Mucosa of descending colon (tissue), 3 donors: ENCODE results near the gene EMC10. TPM values are rescaled to one million over a fixed set of nuclear protein-coding genes. Genes with fewer than 3 reads are reported as not detected.

ENCODE experiments used
- ATAC-seq: fragments of 200-7000 bp; cut with Tn5 transposase; one replicate; pipeline ENCODE4 v1.9.1; 2020; ENCODE audit warnings: mild to moderate bottlenecking, moderate library complexity
- DNase-seq, 3 donors: peaks; one replicate each; pipeline ENCODE4 v3.0.0-alpha.2; 2020
- H3K36me3 ChIP-seq: fragments of 200-600 bp; one replicate; pipeline ENCODE4 v1.8.0; 2021; ENCODE audit warnings: low read depth, mild to moderate bottlenecking
- H3K4me1 ChIP-seq: fragments of 200-600 bp; one replicate; pipeline ENCODE4 v1.8.0; 2021; ENCODE audit warnings: low read depth, mild to moderate bottlenecking
- H3K4me3 ChIP-seq: fragments of 200-600 bp; one replicate; pipeline ENCODE4 v1.8.0; 2021; ENCODE audit warnings: mild to moderate bottlenecking
- H3K9me3 ChIP-seq: fragments of 200-600 bp; one replicate; pipeline ENCODE4 v1.8.0; 2021; ENCODE audit warnings: mild to moderate bottlenecking
- CTCF ChIP-seq: fragments of 200-600 bp; IDR thresholded peaks from one replicate; pipeline ENCODE4 v1.8.0; 2022; ENCODE audit warnings: antibody characterized with exemption, mild to moderate bottlenecking
- intact Hi-C, 2 donors: fragments of 100-400 bp; cut with DNase I in 1 of 2; cut with micrococcal nuclease in 1 of 2; formaldehyde crosslinking; loops; one replicate each; pipeline versions ENCODE4 v1.11.0 to v1.11.1; 2022; cut with DNase I, micrococcal nuclease
- total RNA-seq, 3 donors: library from RNA; stranded (reverse); fragmentation: NEBNext Ultra II Directional in 2 of 3; extraction: Animal tissue kit (Norgen Biotek cat#: 25700) in 2 of 3; gene quantifications; one replicate each; pipeline versions ENCODE4 v1.2.1 to v1.2.4, GENCODE V29; 2021 to 2023
- donor health status: DM: no; HTN: no; CAD: no; lungs with moderate emphysema.
- donor health status: DM: no; HTN: no; CAD: no.
- donor health status: DM: no; HTN: yes; CAD: no.

The EMC10 gene
- total RNA-seq, 3 donors from 2014 or later: 79.6 to 121 (median 108) TPM

GRCh38 chr19:50480281-50481111 lies 4.2 kb downstream of the EMC10 start:
- Histone ChIP-seq H3K4me1 (peaks cover 10% of the 10 kb centered on the region), H3K36me3 (no peaks in the 10 kb centered on the region), H3K9me3 (no peaks in the 10 kb centered on the region), H3K4me3 (no peak overlapping the region)
- no peak for ATAC-seq
- no peak for TF ChIP-seq CTCF
- DNase-seq: peak in 1 of 3 donors; percentile 49
- intact Hi-C loops: no loop called here

GRCh38 chr19:50481351-50482149 lies 5.2 kb downstream of the EMC10 start:
- Histone ChIP-seq H3K36me3 (no peaks in the 10 kb centered on the region), H3K4me3 (no peak overlapping the region), H3K4me1 (peaks cover 10% of the 10 kb centered on the region), H3K9me3 (no peaks in the 10 kb centered on the region)
- intact Hi-C loops: no loop called here
- ATAC-seq (no peak), DNase-seq (peak in 1 of 3 donors; percentile 41)
- no peak for TF ChIP-seq CTCF

GRCh38 chr19:50482271-50482855 lies 6.1 kb downstream of the EMC10 start:
- Histone ChIP-seq H3K4me3 (no peak overlapping the region), H3K4me1 (peaks cover 5% of the 10 kb centered on the region), H3K36me3 (no peaks in the 10 kb centered on the region), H3K9me3 (no peaks in the 10 kb centered on the region)
- intact Hi-C loops: no loop called here
- no peak for ATAC-seq
- DNase-seq: no peak
- TF ChIP-seq CTCF: no peak

- no peak for ATAC-seq
- TF ChIP-seq CTCF: no peak
- Histone ChIP-seq H3K9me3 (no peaks in the 10 kb centered on the region), H3K36me3 (no peaks in the 10 kb centered on the region), H3K4me1 (no peaks in the 10 kb centered on the region), H3K4me3 (no peak overlapping the region)
- DNase-seq: no peak
- intact Hi-C loops: no loop called here
Observed at GRCh38 chr19:50482916-50483315, 6.6 kb downstream of the EMC10 start.

- H3K36me3 ChIP-seq: no peaks in the 10 kb centered on the region
- no peak for TF ChIP-seq CTCF
- H3K4me1 ChIP-seq: no peaks in the 10 kb centered on the region
- ATAC-seq (no peak), DNase-seq (no peak)
- H3K9me3 ChIP-seq: no peaks in the 10 kb centered on the region
- intact Hi-C loops: no loop called here
- H3K4me3 ChIP-seq: no peak overlapping the region
Observed at GRCh38 chr19:50485284-50485955, 9.1 kb downstream of the EMC10 start.
